HepG2 (cell line): ENCODE data around the gene TFPI. TPM values are rescaled to one million over a fixed set of nuclear protein-coding genes. Genes with fewer than 3 reads are reported as not detected.

ENCODE experiments used
- ATF1 ChIP-seq: IDR thresholded peaks from 2 replicates; pipeline ENCODE4 v1.6.1; 2016; ENCODE audit warnings: mild to moderate bottlenecking, control low read depth
- ATF4 ChIP-seq, 2 experiments: fragments of 450-650 bp in 1 of 2; sonication (generic) in 1 of 2; formaldehyde crosslinking; IDR thresholded peaks; 2 replicates each; pipeline versions ENCODE4 v1.5.0 to v1.8.0; 2020 to 2022; ENCODE audit warnings: mild to moderate bottlenecking in 1 of 2, missing genetic modification reagents in 1 of 2
- CREB1 ChIP-seq, 2 experiments: fragments of 450-650 bp in 1 of 2; IDR thresholded peaks; 2 replicates each; pipeline ENCODE4 v1.6.1; 2016 to 2017; ENCODE audit warnings: control low read depth in 1 of 2, mild to moderate bottlenecking in 1 of 2, missing compliant biosample characterization in 1 of 2, missing genetic modification characterization in 1 of 2
- FOXO1 ChIP-seq: sonication (generic); formaldehyde crosslinking; IDR thresholded peaks from 2 replicates; pipeline ENCODE4 v1.4.0; 2020; ENCODE audit warnings: missing genetic modification reagents
- GATAD2A ChIP-seq: IDR thresholded peaks from 2 replicates; pipeline ENCODE4 v1.6.1; 2016
- GRHL1 ChIP-seq: sonication (generic); formaldehyde crosslinking; conservative IDR thresholded peaks from 2 replicates; pipeline ENCODE4 v1.8.0; 2022; ENCODE audit warnings: missing genetic modification reagents
- HDAC2 ChIP-seq: sonication (generic); formaldehyde crosslinking; IDR thresholded peaks from 2 replicates; pipeline ENCODE4 v1.4.0; 2020; ENCODE audit warnings: missing genetic modification reagents
- HNF1B ChIP-seq: sonication (generic); formaldehyde crosslinking; IDR thresholded peaks from 2 replicates; pipeline ENCODE4 v1.5.1; 2020; ENCODE audit warnings: mild to moderate bottlenecking, moderate library complexity, missing genetic modification reagents
- MED1 ChIP-seq: sonication (generic); formaldehyde crosslinking; IDR thresholded peaks from 2 replicates; pipeline ENCODE4 v1.4.0; 2020; ENCODE audit warnings: missing genetic modification reagents
- MIER3 ChIP-seq: IDR thresholded peaks from 2 replicates; pipeline ENCODE4 v1.6.1; 2016; ENCODE audit warnings: missing compliant biosample characterization, borderline replicate concordance
- SAP130 ChIP-seq: IDR thresholded peaks from 2 replicates; pipeline ENCODE4 v1.6.1; 2016; ENCODE audit warnings: low read depth
- SMAD3 ChIP-seq: sonication (generic); formaldehyde crosslinking; IDR thresholded peaks from 2 replicates; pipeline ENCODE4 v1.4.0; 2020; ENCODE audit warnings: missing genetic modification reagents
- SP2 ChIP-seq: sonication (generic); formaldehyde crosslinking; IDR thresholded peaks from 2 replicates; pipeline ENCODE4 v1.5.1; 2020; ENCODE audit warnings: mild to moderate bottlenecking, missing genetic modification reagents
- SRSF1 ChIP-seq: fragments of 200-400 bp; formaldehyde crosslinking; optimal IDR thresholded peaks from 2 replicates; pipeline ENCODE3; 2017; ENCODE audit warnings: mild to moderate bottlenecking, low read depth, low read length, moderate library complexity
- SUZ12 ChIP-seq: fragments of 150-350 bp; IDR thresholded peaks from 2 replicates; pipeline ENCODE4 v1.6.1; 2014; ENCODE audit warnings: low read depth, low read length
- TARDBP ChIP-seq: sonication (generic); formaldehyde crosslinking; IDR thresholded peaks from 2 replicates; pipeline ENCODE4 v1.8.0; 2022; ENCODE audit warnings: mild to moderate bottlenecking, missing genetic modification reagents
- THYN1 ChIP-seq: sonication (generic); formaldehyde crosslinking; IDR thresholded peaks from 2 replicates; pipeline ENCODE4 v1.8.1; 2023; ENCODE audit warnings: low read depth, mild to moderate bottlenecking, moderate library complexity, missing genetic modification reagents, borderline replicate concordance
- YEATS4 ChIP-seq: sonication (generic); formaldehyde crosslinking; IDR thresholded peaks from 2 replicates; pipeline ENCODE4 v1.4.0; 2020; ENCODE audit warnings: missing genetic modification reagents, borderline replicate concordance
- ZFP1 ChIP-seq: IDR thresholded peaks from 2 replicates; pipeline ENCODE4 v1.6.1; 2016
- ZNF3 ChIP-seq: IDR thresholded peaks from 2 replicates; pipeline ENCODE4 v1.7.0; 2017; ENCODE audit warnings: inconsistent platforms
- ZNF431 ChIP-seq: sonication (generic); formaldehyde crosslinking; IDR thresholded peaks from 2 replicates; pipeline ENCODE4 v1.9.0; 2022; ENCODE audit warnings: missing genetic modification reagents, low read depth, mild to moderate bottlenecking, borderline replicate concordance
- ZNF567 ChIP-seq: sonication (generic); formaldehyde crosslinking; IDR thresholded peaks from 2 replicates; pipeline ENCODE4 v1.8.1; 2023; ENCODE audit warnings: mild to moderate bottlenecking, missing genetic modification reagents, borderline replicate concordance
- ZNF678 ChIP-seq: sonication (generic); formaldehyde crosslinking; IDR thresholded peaks from 2 replicates; pipeline ENCODE4 v1.4.0; 2020; ENCODE audit warnings: mild to moderate bottlenecking, missing genetic modification reagents
- polyA plus RNA-seq, 8 experiments: library from polyadenylated mRNA; depleted of rRNA in 3 of 8; stranded (reverse) in 7 of 8; unstranded in 1 of 8; fragments of >200 nt; fragmentation: Illumina TruSeq in 4 of 8; extraction: Trizol in 4 of 8; gene quantifications; 2 replicates each; pipeline versions ENCODE4 v1.2.1 to v1.2.3, GENCODE V29; 2011 to 2016; ENCODE audit warnings: low read depth in 4 of 8, missing spikeins in 1 of 8, mixed read lengths in 1 of 8; ENCODE audit not compliant: insufficient read depth in 1 of 8
- total RNA-seq, 5 experiments: library from RNA; depleted of rRNA; stranded (reverse); fragments of >200 nt; fragmentation: Illumina TruSeq; extraction: Trizol; gene quantifications; 2 replicates each; pipeline ENCODE4 v1.2.3, GENCODE V29; 2016; ENCODE audit warnings: low read depth in 1 of 5
- TF ChIP-seq, protein P1 (sequence below): sonication (generic); formaldehyde crosslinking; conservative IDR thresholded peaks from 2 replicates; pipeline ENCODE4 v1.5.0; 2020; ENCODE audit warnings: missing genetic modification reagents
- TF ChIP-seq, protein P2 (sequence below): IDR thresholded peaks from 2 replicates; pipeline ENCODE4 v1.6.1; 2016; ENCODE audit warnings: low read depth

The TFPI gene
- total and polyA plus RNA-seq, 2 of the 13 experiments (the other 11 are each of a cell fraction or from before 2014, with no cell fraction given) = 301 to 436 TPM

GRCh38 chr2:187527262-187527661 lies 27.0 kb downstream of the TFPI start (continued):
- TF ChIP-seq ZNF431 (CRISPR knock-in tag) (no peak), ZNF567 (CRISPR knock-in tag) (no peak), CREB1 (IDR thresholded peaks at IDR 0.05) (no peak), CREB1 (CRISPR knock-in tag; IDR thresholded peaks at IDR 0.05) (peak; percentile 56; the same call in 1 of the 2 replicates), FOXO1 (CRISPR knock-in tag) (0 out of 2 replicates have a peak, but pooled peaks have one; percentile 23), ZNF678 (CRISPR knock-in tag) (no peak), SAP130 (peak; percentile 65), HNF1B (CRISPR knock-in tag) (0 out of 2 replicates have a peak, but pooled peaks have one; percentile 54), SRSF1 (no peak), SMAD3 (CRISPR knock-in tag) (no peak), GATAD2A (CRISPR knock-in tag) (peak; percentile 66), THYN1 (CRISPR knock-in tag) (no peak), YEATS4 (CRISPR knock-in tag) (no peak), ATF1 (0 out of 2 replicates have a peak, but pooled peaks have one; percentile 47), GRHL1 (CRISPR knock-in tag) (no peak), MIER3 (CRISPR knock-in tag) (no peak), HDAC2 (CRISPR knock-in tag) (peak; percentile 45; the same call in 1 of the 2 replicates), SP2 (CRISPR knock-in tag) (no peak), SUZ12 (no peak), TARDBP (peak; percentile 55; the same call in 1 of the 2 replicates), ZFP1 (CRISPR knock-in tag) (no peak), ZNF3 (CRISPR knock-in tag) (no peak), ATF4 (CRISPR knock-in tag; IDR thresholded peaks at IDR 0.05) (0 out of 4 replicates have a peak, but pooled peaks of 1 of the 2 experiments have one; percentile 15), MED1 (peak; percentile 99)
- TF ChIP-seq, protein P1, sequence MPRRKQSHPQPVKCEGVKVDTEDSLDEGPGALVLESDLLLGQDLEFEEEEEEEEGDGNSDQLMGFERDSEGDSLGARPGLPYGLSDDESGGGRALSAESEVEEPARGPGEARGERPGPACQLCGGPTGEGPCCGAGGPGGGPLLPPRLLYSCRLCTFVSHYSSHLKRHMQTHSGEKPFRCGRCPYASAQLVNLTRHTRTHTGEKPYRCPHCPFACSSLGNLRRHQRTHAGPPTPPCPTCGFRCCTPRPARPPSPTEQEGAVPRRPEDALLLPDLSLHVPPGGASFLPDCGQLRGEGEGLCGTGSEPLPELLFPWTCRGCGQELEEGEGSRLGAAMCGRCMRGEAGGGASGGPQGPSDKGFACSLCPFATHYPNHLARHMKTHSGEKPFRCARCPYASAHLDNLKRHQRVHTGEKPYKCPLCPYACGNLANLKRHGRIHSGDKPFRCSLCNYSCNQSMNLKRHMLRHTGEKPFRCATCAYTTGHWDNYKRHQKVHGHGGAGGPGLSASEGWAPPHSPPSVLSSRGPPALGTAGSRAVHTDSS (CRISPR knock-in tag) = no peak
- TF ChIP-seq, protein P2, sequence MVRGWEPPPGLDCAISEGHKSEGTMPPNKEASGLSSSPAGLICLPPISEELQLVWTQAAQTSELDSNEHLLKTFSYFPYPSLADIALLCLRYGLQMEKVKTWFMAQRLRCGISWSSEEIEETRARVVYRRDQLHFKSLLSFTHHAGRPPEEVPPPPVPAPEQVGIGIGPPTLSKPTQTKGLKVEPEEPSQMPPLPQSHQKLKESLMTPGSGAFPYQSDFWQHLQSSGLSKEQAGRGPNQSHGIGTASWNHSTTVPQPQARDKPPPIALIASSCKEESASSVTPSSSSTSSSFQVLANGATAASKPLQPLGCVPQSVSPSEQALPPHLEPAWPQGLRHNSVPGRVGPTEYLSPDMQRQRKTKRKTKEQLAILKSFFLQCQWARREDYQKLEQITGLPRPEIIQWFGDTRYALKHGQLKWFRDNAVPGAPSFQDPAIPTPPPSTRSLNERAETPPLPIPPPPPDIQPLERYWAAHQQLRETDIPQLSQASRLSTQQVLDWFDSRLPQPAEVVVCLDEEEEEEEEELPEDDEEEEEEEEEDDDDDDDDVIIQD (CRISPR knock-in tag) = peak; percentile 68; the same call in 1 of the 2 replicates
